GM12873 (cell line): ENCODE data around the gene RSPO4.

Experiments
- CTCF ChIP-seq: IDR thresholded peaks from 2 replicates; pipeline ENCODE4 v1.5.1; 2012; ENCODE audit warnings: low read depth, mild to moderate bottlenecking, moderate library complexity, low read length, control low read depth; ENCODE audit not compliant: insufficient read depth; ENCODE audit errors: missing control alignments

Gene RSPO4

GRCh38 chr20:1034415-1034789, 32.3 kb upstream of the RSPO4 start:
- no peak for TF ChIP-seq CTCF

GRCh38 chr20:1033751-1034414, 31.8 kb upstream of the RSPO4 start:
- TF ChIP-seq CTCF: no peak

- TF ChIP-seq CTCF: no peak
These were observed 27.9 kb upstream of the RSPO4 start for GRCh38 chr20:1029980-1030379.

GRCh38 chr20:1022871-1023270, 20.8 kb upstream of the RSPO4 start:
- no peak for TF ChIP-seq CTCF

- TF ChIP-seq CTCF: no peak
These were observed 18.5 kb upstream of the RSPO4 start for GRCh38 chr20:1020614-1021013.

- TF ChIP-seq CTCF: no peak
These were observed 17.2 kb upstream of the RSPO4 start for GRCh38 chr20:1019344-1019743.

- TF ChIP-seq CTCF: no peak
These were observed 15.6 kb upstream of the RSPO4 start for GRCh38 chr20:1017677-1018076.
